Liver (tissue), 9 donors: ENCODE measurements around the gene KYNU. TPM values are rescaled to one million over a fixed set of nuclear protein-coding genes. Genes with fewer than 3 reads are reported as not detected.

Experiments
- DNase-seq: peaks from one replicate; pipeline ENCODE4 v3.0.0-alpha.2; 2017; ENCODE audit warnings: low spot score
- H3K27ac ChIP-seq, 2 donors: one replicate each; pipeline ENCODE4 v1.7.0; 2013; ENCODE audit warnings: inconsistent platforms in 2 of 2, low read length in 2 of 2, control low read depth in 1 of 2, low read depth in 1 of 2, mild to moderate bottlenecking in 1 of 2
- H3K27me3 ChIP-seq, 4 donors: one replicate each; pipeline versions ENCODE4 v1.6.1 to v1.7.0; 2013; ENCODE audit warnings: low read length in 3 of 4, inconsistent platforms in 1 of 4, mild to moderate bottlenecking in 1 of 4, moderate library complexity in 1 of 4; ENCODE audit not compliant: control insufficient read depth in 4 of 4, insufficient read depth in 4 of 4
- H3K36me3 ChIP-seq, 4 donors: one replicate each; pipeline versions ENCODE4 v1.6.1 to v1.7.0; 2013; ENCODE audit warnings: low read length in 3 of 4, mild to moderate bottlenecking in 3 of 4, low read depth in 1 of 4, moderate library complexity in 1 of 4; ENCODE audit not compliant: control insufficient read depth in 4 of 4, insufficient read depth in 3 of 4
- H3K4me1 ChIP-seq, 4 donors: one replicate each; pipeline versions ENCODE4 v1.6.1 to v1.7.0; 2013; ENCODE audit warnings: low read length in 3 of 4, mild to moderate bottlenecking in 3 of 4, moderate library complexity in 1 of 4; ENCODE audit not compliant: control insufficient read depth in 4 of 4, insufficient read depth in 4 of 4
- H3K4me3 ChIP-seq, 3 donors: one replicate each; pipeline versions ENCODE4 v1.6.1 to v1.7.0; 2013; ENCODE audit warnings: low read length in 3 of 3, control low read depth in 1 of 3, low read depth in 1 of 3, mild to moderate bottlenecking in 1 of 3
- H3K9ac ChIP-seq, 2 donors: one replicate each; pipeline ENCODE4 v1.7.0; 2013; ENCODE audit warnings: low read length in 2 of 2, mild to moderate bottlenecking in 2 of 2, moderate library complexity in 2 of 2, control low read depth in 1 of 2, low read depth in 1 of 2
- H3K9me3 ChIP-seq, 4 donors: one replicate each; pipeline versions ENCODE4 v1.6.1 to v1.7.0; 2013; ENCODE audit warnings: low read length in 3 of 4; ENCODE audit not compliant: control insufficient read depth in 4 of 4
- ATF3 ChIP-seq: IDR thresholded peaks from 2 replicates; pipeline ENCODE4 v1.6.1; 2016; ENCODE audit warnings: antibody characterized with exemption
- EGR1 ChIP-seq, 2 donors: IDR thresholded peaks; 2 replicates each; pipeline ENCODE4 v1.6.1; 2016 to 2018; ENCODE audit warnings: antibody characterized with exemption in 2 of 2, low read depth in 2 of 2
- FOXA1 ChIP-seq: IDR thresholded peaks from 2 replicates; pipeline ENCODE4 v1.6.1; 2016; ENCODE audit warnings: antibody characterized with exemption
- FOXA2 ChIP-seq: IDR thresholded peaks from 2 replicates; pipeline ENCODE4 v1.6.1; 2016; ENCODE audit warnings: antibody characterized with exemption
- HNF4A ChIP-seq, 2 donors: conservative IDR thresholded peaks; 2 replicates each; pipeline ENCODE4 v1.6.1; 2016; ENCODE audit warnings: antibody characterized with exemption in 2 of 2, mild to moderate bottlenecking in 2 of 2
- HNF4G ChIP-seq: IDR thresholded peaks from 2 replicates; pipeline ENCODE4 v1.6.1; 2016; ENCODE audit warnings: antibody characterized with exemption
- JUND ChIP-seq, 2 donors: IDR thresholded peaks; 2 replicates each; pipeline ENCODE4 v1.6.1; 2016; ENCODE audit warnings: antibody characterized with exemption in 2 of 2
- MAX ChIP-seq: IDR thresholded peaks from 2 replicates; pipeline ENCODE4 v1.6.1; 2016; ENCODE audit warnings: antibody characterized with exemption
- NR2F2 ChIP-seq: IDR thresholded peaks from 2 replicates; pipeline ENCODE4 v1.6.1; 2016; ENCODE audit warnings: antibody characterized with exemption
- RAD21 ChIP-seq, 2 donors: IDR thresholded peaks; 2 replicates each; pipeline ENCODE4 v1.6.1; 2016; ENCODE audit warnings: antibody characterized with exemption in 2 of 2, mild to moderate bottlenecking in 2 of 2
- REST ChIP-seq: IDR thresholded peaks from 2 replicates; pipeline ENCODE4 v1.6.1; 2016; ENCODE audit warnings: antibody characterized with exemption, mild to moderate bottlenecking
- RXRA ChIP-seq, 2 donors: IDR thresholded peaks; 2 replicates each; pipeline ENCODE4 v1.6.1; 2017 to 2018; ENCODE audit warnings: antibody characterized with exemption in 2 of 2, mild to moderate bottlenecking in 1 of 2
- SP1 ChIP-seq: IDR thresholded peaks from 2 replicates; pipeline ENCODE4 v1.6.1; 2018; ENCODE audit warnings: antibody characterized with exemption, mild to moderate bottlenecking
- TAF1 ChIP-seq: conservative IDR thresholded peaks from 2 replicates; pipeline ENCODE4 v1.6.1; 2016; ENCODE audit warnings: antibody characterized with exemption, mild to moderate bottlenecking
- YY1 ChIP-seq: IDR thresholded peaks from 2 replicates; pipeline ENCODE4 v1.6.1; 2016; ENCODE audit warnings: antibody characterized with exemption, mild to moderate bottlenecking
- ZBTB33 ChIP-seq: IDR thresholded peaks from 2 replicates; pipeline ENCODE4 v1.6.1; 2016; ENCODE audit warnings: antibody characterized with exemption
- WGBS: extraction: QIAGEN DNeasy Blood & Tissue Kit; methylation state at CpG from one replicate; pipeline ENCODE4 v1.1.7; 2013; 5-methylcytosine and 5-hydroxymethylcytosine counted together
- polyA plus RNA-seq, 2 donors: library from polyadenylated mRNA; stranded (reverse) in 1 of 2; unstranded in 1 of 2; fragments of 200-250 nt in 1 of 2; fragments of >200 nt in 1 of 2; fragmentation: Nextera tagmentation in 1 of 2; extraction: Ambion mirVana in 1 of 2; gene quantifications; one replicate each; pipeline versions ENCODE4 v1.2.1 to v1.2.3, GENCODE V29; 2013 to 2015
- total RNA-seq, 2 donors: library from RNA; depleted of rRNA; stranded (reverse); fragments of >200 nt; gene quantifications; one replicate each; pipeline ENCODE4 v1.2.3, GENCODE V29; 2014
- TF ChIP-seq, protein P1 (sequence below): fragments of 150-350 bp; IDR thresholded peaks from 2 replicates; pipeline ENCODE4 v1.5.1; 2017; ENCODE audit warnings: improper control_type of control experiment, low read depth, low read length; ENCODE audit not compliant: missing input control
- donor health status: healthy.
- donor health status: healthy.
- donor health status: healthy.
- donor health status: healthy.
- donor health status: healthy.

KYNU gene
- total and polyA plus RNA-seq, 4 donors = 24.0 to 64.3 (median 32.8) TPM

- no peak overlapping the region for H3K9ac ChIP-seq
- peaks cover 0 to 4% (median 1%) of the 10 kb centered on the region in 4 donors for H3K36me3 ChIP-seq
- DNase-seq = no peak
- TF ChIP-seq YY1 (no peak), NR2F2 (no peak), EGR1 (IDR thresholded peaks at IDR 0.05; ENCODE audit: low read depth in 2 of 2) (no peak), MAX (no peak), FOXA1 (no peak), HNF4G (no peak), RXRA (IDR thresholded peaks at IDR 0.05) (no peak), JUND (IDR thresholded peaks at IDR 0.05) (no peak), ZBTB33 (no peak), ATF3 (no peak), TAF1 (no peak), FOXA2 (no peak), HNF4A (conservative IDR thresholded peaks at IDR 0.05) (no peak), REST (no peak), SP1 (no peak), RAD21 (IDR thresholded peaks at IDR 0.05) (no peak)
- TF ChIP-seq, protein P1, sequence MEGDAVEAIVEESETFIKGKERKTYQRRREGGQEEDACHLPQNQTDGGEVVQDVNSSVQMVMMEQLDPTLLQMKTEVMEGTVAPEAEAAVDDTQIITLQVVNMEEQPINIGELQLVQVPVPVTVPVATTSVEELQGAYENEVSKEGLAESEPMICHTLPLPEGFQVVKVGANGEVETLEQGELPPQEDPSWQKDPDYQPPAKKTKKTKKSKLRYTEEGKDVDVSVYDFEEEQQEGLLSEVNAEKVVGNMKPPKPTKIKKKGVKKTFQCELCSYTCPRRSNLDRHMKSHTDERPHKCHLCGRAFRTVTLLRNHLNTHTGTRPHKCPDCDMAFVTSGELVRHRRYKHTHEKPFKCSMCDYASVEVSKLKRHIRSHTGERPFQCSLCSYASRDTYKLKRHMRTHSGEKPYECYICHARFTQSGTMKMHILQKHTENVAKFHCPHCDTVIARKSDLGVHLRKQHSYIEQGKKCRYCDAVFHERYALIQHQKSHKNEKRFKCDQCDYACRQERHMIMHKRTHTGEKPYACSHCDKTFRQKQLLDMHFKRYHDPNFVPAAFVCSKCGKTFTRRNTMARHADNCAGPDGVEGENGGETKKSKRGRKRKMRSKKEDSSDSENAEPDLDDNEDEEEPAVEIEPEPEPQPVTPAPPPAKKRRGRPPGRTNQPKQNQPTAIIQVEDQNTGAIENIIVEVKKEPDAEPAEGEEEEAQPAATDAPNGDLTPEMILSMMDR = no peak
- H3K9me3 ChIP-seq = no peaks in the 10 kb centered on the region
- WGBS = 80% methylated on average over 2 of the region's 2 CpGs
- no peak overlapping the region for H3K4me3 ChIP-seq
- H3K4me1 ChIP-seq = no peaks in the 10 kb centered on the region
- H3K27ac ChIP-seq = no peak overlapping the region
- no peaks in the 10 kb centered on the region for H3K27me3 ChIP-seq
Observed at GRCh38 chr2:142940606-142941223, 63.3 kb downstream of the KYNU start.
